Measurements from ENCODE around the gene LRIG1.

The LRIG1 gene, protein sequence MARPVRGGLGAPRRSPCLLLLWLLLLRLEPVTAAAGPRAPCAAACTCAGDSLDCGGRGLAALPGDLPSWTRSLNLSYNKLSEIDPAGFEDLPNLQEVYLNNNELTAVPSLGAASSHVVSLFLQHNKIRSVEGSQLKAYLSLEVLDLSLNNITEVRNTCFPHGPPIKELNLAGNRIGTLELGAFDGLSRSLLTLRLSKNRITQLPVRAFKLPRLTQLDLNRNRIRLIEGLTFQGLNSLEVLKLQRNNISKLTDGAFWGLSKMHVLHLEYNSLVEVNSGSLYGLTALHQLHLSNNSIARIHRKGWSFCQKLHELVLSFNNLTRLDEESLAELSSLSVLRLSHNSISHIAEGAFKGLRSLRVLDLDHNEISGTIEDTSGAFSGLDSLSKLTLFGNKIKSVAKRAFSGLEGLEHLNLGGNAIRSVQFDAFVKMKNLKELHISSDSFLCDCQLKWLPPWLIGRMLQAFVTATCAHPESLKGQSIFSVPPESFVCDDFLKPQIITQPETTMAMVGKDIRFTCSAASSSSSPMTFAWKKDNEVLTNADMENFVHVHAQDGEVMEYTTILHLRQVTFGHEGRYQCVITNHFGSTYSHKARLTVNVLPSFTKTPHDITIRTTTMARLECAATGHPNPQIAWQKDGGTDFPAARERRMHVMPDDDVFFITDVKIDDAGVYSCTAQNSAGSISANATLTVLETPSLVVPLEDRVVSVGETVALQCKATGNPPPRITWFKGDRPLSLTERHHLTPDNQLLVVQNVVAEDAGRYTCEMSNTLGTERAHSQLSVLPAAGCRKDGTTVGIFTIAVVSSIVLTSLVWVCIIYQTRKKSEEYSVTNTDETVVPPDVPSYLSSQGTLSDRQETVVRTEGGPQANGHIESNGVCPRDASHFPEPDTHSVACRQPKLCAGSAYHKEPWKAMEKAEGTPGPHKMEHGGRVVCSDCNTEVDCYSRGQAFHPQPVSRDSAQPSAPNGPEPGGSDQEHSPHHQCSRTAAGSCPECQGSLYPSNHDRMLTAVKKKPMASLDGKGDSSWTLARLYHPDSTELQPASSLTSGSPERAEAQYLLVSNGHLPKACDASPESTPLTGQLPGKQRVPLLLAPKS

DNA sequence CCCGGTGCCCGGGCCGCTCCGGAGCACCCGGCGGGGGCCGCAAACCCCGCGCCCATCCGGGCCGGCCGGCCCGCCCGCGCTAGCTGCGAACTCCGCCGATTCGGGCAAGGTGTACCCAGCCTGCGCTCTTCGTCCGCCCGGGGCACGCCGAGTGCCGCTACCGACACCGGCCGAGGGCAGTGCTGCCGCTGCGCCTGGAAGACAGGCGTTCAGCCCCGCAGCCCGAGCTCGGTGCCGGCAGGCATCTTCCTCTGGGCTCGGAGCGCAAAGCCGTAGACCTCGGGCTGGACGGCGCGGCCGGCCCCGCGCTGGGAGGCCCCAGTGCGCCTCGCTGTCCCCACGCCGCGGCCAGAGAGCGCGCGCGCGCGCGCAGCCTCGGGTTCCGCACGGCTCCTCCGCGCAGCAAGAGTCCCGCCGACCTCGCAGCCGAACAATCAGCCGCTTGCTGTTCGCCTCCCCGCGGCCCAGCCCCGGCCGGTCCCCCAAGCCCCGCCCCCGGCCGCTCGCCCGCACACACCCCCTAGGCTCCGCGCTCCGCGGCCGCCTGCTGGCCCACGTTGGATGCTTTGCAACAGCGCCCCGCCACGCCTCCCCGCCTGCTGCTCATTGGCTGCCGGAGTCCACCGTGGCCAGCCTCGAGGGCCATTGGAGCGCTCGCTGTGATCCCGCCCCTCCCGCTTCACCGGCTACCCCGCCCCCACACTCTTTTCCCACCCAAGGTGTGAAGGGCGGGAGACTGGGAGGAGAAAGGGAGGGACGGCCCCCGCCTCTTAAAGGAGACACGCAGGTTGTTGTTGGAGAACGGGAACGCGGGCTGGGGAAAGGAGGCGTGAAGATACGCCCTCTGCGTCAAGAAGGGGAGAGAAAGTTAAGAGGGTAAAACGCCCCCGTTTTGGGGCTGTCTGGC, at the start of gene LRIG1:
Gene LRIG1 (minus strand): TSS at position 447 of the 907 bp plus-strand sequence. CDS start 615 bp downstream, outside the sequence.
- DNase-seq (ENCODE audit: low read depth in 3 of 3): peak; percentile 97 to 98 (median 98)

DNA sequence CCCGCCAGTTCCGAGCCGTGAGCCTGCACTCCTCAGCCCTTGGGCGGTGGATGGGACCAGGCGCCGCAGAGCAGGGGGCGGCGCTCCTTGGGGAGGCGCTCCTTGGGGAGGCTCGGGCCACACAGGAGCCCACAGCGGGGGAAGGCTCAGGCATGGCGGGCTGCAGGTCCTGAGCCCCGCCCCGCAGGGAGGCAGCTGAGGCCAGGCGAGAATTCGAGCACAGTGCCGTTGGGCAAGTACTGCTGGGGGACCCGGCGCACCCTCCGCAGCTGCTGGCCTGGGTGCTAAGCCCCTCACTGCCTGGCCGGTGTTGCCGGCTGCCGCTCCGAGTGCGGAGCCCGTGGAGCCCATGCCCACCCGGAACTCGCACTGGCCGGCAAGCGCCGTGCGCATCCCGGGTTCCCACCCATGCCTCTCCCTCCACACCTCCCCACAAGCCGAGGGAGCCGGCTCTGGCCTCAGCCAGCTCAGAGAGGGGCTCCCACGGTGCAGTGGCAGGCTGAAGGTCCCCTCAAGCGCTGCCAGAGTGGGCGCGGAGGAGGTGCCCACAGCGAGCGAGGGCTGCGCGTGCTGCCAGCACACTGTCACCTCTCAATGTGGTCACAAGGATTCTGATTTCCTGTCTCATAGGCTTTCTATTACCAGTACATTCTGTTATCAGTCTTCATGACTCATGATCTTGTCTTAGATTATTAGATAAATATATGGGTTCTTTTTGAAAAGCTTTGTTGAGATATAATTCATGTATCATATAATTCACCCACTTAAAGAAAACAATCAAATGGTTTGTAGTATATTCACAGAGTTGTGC, 44.0 kb upstream of the LRIG1 start:
- DNase-seq (ENCODE audit: low read depth in 3 of 3): no peak

DNA sequence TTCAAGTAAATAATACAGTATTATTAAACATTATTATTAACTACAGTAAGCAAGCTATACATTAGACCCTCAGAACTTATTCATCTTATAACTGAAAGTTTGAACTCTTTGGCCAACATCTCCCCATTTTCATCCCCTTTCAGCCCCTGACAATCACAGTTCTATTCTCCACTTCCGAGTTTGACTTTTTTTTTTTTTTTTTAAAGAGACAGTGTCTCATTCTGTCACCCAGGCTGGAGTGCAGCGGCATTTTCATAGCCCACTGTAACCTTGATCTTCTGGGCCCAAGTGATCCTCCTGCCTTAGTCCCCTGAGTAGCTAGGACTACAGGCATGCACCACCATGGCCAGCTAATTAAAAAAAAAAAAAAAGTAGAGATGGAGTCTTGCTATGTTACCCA, 41.3 kb upstream of the LRIG1 start:
- DNase-seq (ENCODE audit: low read depth in 3 of 3): no peak

DNA sequence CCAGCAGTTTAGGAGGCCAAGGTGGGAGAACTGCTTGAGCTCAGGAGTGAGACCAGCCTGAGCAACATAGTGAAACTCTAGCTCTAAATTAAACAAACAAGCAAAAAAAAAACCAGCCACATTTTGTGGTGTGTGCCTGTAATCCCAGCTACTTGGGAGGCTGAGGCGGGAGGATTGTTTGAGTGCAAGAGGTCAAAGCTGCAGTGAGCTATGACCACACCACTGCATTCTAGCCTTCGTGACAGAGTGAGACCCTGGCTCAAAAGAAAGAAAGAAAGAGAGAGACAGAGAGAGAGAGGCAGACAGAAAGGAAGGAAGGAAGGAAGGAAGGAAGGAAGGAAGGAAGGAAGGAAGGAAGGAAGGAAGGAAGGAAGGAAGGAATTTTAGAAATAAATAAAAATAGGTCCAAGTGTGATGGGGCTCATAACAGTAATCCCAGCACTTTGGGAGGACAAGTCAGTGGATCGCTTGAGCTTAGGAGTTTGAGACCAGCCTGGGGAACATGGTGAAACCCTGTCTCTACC, 38.7 kb upstream of the LRIG1 start:
- DNase-seq (ENCODE audit: low read depth in 3 of 3): no peak

DNA sequence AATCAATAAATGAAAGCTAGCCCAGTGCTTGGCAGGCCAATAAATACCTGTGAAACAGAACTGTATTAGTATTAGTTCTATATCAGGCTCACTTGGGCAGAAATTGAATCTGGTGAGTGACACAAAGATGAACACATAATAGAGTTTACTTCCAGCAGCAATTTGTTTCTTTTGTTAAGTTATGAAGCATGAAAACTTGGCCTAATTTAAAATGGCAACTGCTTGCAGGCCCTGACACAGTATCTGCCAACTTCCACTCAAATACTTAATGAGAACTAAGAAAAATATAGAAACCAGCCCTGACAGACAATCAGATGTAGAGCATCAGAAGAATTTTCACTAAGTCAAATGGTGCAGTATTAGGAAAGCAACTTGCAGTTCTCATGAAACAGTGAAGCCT, 37.6 kb upstream of the LRIG1 start:
- DNase-seq (ENCODE audit: low read depth in 3 of 3): no peak

DNA sequence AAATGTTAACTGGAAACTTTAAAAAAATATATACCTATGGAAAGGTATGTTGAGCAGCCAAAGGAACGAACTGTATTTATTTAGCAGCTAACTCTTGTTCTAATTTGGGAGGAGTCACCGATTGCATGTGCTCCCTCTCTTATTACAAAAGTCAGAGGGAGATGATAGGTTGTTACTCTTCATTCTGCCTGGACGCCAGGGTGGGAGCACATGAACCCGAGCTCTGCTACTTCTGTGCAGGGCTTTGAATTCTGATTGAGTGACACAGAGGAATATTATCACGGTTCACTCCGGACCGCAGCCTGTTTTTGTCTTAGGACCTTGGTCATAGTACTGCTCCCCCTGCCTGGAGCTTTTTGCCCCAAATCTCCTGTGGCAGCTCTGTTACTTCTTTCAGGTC, 36.9 kb upstream of the LRIG1 start:
- DNase-seq (ENCODE audit: low read depth in 3 of 3): no peak

DNA sequence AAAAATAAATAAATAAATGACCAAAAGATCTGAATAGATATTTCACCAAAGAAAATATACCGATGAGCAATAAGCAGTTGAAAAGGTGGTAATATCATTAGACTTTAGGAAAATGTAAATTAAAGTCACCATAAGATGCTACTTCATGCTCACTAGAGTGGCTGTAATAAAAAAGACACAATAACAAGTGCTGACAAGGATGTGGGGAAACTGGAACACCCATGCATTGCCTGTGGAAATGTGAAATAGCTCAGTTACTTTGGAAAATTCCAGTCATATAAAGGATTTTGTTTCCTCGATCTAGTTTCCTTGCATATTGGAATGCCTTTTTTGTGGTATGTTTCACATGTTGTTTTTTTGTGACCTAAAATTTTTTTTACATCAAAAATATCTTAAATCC, 36.0 kb upstream of the LRIG1 start:
- no peak for DNase-seq (ENCODE audit: low read depth in 3 of 3)

DNA sequence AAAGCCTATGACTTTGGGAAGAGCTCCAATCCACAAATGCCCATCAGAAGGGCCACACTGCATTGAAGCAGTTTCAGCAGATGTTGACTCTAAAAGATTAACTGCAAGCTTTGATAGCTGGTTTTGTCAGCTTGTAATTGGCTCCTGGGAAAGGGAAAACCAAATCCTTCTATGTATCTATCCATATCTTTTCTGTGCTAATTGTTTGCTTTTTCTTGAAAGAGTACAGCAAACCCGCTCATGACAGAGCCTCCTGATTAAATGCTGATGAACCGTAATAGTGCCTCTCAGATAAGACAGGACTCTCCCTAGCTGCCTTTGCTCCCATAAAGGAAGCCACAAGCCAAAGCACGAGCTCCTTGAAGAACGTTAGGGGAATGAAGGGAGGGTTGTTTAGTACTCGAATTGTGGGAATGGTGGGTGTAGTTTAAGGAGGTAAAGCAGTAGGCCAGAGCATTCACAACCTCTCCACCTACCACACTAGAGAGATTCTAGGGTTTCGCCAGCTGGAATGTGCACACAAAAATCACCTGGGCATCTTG, 33.6 kb upstream of the LRIG1 start:
- no peak for DNase-seq (ENCODE audit: low read depth in 3 of 3)

DNA sequence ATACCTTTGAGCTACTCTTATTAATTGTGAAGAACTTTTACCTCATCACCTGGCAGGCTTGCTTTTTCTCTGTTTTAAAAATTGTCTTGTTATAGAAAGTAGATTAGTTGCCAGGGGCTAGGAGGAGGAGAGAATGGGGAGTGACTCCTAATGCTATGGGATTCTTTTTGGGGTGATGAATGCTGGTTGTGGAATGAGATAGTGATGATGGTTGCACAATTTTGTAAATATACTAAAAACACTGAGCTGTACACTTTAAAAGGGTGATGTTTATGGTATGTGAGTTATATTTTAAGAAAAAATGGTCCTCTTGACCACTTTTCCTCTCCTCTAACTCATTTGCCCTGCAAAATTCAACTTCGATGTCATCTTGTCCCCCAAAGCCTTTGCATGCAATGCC, 31.8 kb upstream of the LRIG1 start:
- no peak for DNase-seq (ENCODE audit: low read depth in 3 of 3)

DNA sequence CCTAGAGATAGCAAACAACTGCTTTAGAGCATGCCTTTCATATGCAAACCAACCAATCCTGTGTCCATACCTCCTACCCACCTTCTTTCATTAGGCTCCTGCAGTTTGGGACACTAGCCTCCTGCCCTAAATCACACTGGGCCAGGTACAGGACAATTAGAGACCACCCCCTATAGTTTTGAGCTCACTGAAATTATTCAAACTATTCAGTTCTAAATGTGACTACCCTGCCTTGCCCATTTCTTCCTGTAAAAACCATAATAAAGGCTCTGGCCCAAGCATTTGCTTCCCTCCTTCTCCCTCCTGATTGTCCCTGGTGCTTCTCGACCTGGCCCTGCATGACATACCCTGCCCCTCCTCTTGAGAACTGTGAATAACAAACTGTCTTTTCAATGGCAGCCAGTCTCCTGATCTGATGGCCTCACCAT, 31.4 kb upstream of the LRIG1 start:
- no peak for DNase-seq (ENCODE audit: low read depth in 3 of 3)

DNA sequence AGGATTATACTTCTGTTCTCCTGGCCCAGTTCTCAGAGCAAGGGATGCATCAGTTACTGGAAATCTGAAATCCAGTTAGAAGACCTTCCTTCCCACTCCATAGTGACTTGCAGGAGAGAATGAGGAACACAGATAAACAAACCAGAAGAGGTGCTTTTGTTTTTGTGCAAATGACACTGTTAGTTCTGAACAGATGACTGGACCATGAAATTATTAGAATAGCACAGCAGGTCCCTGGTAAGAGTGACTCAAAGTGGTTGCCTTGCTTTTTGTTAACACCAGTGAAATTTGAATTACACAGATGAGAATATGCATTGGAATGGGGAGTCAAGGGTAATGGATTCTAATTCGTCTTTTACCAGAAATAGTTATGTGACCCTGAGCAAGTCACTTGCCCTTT, 30.4 kb upstream of the LRIG1 start:
- DNase-seq (ENCODE audit: low read depth in 3 of 3): no peak

DNA sequence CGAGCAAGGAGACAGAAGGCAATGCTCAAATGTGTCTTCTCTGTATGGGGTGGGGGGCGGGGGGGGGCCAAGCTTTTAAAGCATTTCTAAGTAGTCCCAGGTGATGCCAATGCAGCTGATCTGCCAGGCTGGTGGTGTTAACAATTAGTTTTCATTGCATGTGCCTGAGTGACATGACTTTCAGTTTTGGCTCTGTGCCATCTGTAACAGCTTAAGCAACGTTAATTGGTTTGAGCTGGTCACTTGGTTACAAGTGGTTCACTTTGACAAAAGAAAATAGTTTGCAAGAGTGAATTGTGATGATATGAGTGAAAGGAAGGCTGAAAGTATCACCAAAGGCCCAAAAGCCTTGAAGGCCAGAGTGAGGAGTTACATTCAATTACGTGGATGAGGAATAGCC, 26.4 kb upstream of the LRIG1 start:
- no peak for DNase-seq (ENCODE audit: low read depth in 3 of 3)

DNA sequence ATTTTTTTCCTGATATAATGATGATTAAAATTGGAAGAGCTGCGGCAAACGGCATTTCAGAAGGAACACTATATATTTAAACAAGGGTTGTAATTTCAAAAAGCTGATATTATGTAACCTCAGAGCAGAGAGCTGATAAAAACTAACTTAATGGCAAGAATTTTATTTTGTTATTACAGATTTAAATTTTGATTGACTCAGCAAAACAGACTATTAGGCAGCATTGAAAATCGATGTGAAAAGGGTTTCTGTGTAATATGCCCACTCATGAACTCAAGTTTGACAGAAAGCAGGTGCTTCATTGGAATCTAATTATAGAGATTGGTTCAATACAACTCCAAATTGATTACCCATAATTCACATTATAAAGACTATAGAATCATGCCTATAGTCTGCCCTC, 24.9 kb upstream of the LRIG1 start:
- DNase-seq (ENCODE audit: low read depth in 3 of 3): no peak

DNA sequence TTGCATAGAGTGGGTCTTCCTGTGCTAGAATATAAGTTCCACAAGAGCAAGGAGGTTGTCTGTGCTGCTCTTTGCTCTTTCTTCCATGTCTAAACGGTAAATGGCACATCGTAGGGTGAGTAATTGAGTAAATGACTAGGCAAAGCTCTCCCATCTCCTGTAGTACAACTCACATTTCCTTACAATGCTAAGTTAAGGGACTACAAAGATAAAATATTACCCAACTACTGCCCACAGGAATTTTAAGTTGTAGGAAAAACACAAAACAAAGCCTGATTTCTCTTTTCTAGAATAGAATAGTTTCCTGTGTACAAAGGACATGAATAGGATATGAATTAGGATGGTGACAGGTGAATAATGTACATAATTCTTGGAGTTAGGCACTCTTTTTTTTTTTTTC, 19.9 kb upstream of the LRIG1 start:
- no peak for DNase-seq (ENCODE audit: low read depth in 3 of 3)

DNA sequence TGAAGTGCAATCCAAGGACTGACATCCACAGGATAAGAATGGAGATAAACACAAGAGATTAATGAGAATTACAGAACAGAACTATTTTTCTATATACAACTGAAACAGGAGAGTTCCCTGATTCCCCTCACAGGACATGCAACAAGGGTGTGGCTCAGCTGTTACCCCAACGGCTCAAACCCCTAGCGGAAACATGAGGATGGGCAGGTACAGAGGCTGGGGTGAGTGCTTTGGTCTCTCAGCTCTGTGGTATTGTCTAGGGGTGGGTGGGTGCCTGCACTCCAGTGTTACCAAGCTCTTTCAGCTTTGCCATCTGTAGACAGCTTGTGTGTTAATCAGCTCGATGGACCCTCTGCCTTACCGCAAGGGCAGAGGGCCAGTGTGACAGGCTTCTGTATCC, 17.8 kb upstream of the LRIG1 start:
- no peak for DNase-seq (ENCODE audit: low read depth in 3 of 3)

DNA sequence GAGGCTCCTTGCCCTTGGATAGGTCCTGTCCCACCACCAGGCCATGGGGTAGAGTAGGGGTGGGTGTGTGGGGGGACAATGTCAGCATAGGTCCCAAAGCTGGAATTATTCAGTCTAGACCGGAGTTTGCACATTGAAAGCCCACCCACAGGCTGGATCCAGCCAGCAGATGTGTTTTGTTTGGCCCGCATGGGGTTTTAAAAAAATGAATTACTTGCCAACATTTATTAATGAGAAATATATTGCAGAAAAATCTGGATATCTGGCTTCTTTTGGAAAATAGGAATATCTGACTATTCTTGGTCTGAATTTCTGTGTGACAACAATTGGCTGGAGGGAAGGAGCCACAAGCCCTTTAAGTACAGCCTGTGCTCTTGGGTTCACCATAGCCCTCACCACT, 17.3 kb upstream of the LRIG1 start:
- DNase-seq (ENCODE audit: low read depth in 3 of 3): no peak

DNA sequence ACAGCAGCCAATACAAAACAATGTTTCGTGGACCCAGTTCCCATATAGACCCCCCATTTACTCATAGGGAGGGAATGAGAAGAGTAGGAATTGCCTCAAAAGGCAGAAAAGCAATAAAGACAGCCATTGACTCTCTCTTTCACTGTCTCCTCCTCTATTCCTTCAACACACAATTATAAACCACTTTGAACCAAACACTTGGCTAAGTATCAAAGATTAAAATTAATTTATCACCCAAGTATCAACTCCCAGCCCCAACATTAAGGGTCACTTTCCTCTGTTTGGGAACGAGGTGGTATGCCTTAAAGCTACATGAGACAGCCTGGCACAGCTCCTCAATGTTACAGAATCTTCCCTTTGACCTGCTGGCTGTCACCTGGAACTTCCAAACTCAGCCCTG, 16.4 kb upstream of the LRIG1 start:
- no peak for DNase-seq (ENCODE audit: low read depth in 3 of 3)

DNA sequence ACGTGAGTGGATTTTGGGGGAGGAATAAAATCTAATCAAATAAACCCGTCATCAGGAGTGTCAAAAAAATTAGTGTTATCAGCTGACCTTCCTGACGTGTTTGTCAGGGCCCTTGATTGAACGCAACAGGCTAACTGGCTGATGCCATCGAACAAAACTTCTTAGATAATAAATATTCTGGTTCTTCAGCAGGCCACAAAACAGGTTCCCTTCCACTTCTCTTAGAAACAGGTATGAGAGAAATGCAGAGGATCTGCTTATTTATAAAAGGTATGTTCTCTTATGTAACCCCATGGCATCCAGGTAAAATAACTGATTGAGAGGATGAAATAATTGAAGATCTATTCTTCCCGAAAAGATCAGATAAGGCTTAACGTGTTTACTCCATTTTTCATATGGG, 7.6 kb upstream of the LRIG1 start:
- DNase-seq (ENCODE audit: low read depth in 3 of 3): no peak

DNA sequence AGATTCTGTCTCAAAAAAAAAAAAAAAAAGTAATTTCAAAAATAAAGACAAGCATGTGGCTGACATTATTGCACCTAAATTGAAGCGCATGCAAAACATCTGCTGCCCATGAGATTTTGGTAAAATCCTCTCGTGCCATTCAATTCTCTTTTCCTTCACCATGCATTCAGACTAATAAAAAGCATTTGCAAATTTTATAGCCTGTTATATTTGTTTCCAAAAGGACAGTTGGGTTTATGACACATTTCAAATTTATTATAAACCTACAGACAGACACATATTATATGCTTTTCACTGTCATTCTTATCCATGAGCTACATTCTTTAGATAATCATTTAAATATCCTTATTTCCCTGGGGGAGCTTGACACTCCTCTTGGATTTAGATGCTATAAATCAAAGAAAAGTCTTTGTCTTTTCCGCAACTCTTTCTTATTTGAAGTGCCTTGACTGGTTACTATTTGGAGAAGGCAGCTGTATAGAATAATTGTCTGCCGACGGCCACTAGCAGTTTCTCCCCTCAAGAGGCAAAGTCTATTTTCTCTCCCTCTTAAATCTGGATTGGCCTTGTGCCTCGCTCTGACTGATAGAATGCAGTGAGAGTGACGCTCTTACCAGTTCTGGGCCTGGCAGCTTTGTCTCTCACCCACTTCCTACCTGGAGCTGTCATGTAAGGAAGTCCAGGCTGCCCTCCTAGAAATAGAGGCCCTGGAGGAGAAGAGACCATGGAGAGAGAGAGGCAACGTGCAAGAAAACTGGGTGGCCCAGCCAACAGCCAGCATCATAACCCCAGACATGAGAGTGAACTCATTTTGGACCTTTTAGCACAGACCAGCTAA, 6.8 kb upstream of the LRIG1 start:
- DNase-seq (ENCODE audit: low read depth in 3 of 3): no peak

Measured in stimulated activated CD4-positive, alpha-beta T cell treated with anti-CD3 and anti-CD28 coated beads, TNF-alpha, amount 100 ng/mL, for 4 hours (primary cell).